ENCODE data around the gene NHLRC2. TPM values are rescaled to one million over a fixed set of nuclear protein-coding genes. Genes with fewer than 3 reads are reported as not detected.

NHLRC2 gene
- total RNA-seq, 1 experiment from 2014 or later, result 30.9 TPM

GRCh38 chr10:113912582-113912981 is 58.1 kb downstream of the NHLRC2 start:
- Histone ChIP-seq H4K8ac (replicated peaks; ENCODE audit: insufficient read length, low read depth, low read length) (no peak overlapping the region), H3K4me2 (ENCODE audit: insufficient read depth, insufficient read length, low read length) (no peak overlapping the region), H3K79me2 (ENCODE audit: insufficient read depth, low read length) (no peaks in the 10 kb centered on the region), H3K4ac (ENCODE audit: low read depth, low read length) (no peak overlapping the region), H2AK5ac (ENCODE audit: insufficient read length, low read length) (no peak overlapping the region), H3K27ac (ENCODE audit: insufficient read length, low read depth, low read length) (no peak overlapping the region), H2BK5ac (ENCODE audit: insufficient read length, low read length) (no peak overlapping the region), H3K18ac (ENCODE audit: insufficient read length, low read depth, low read length) (no peak overlapping the region), H2BK12ac (ENCODE audit: insufficient read length, low read depth, low read length) (no peak overlapping the region), H3K4me1 (ENCODE audit: insufficient read depth, low read length) (no peaks in the 10 kb centered on the region), H3K27me3 (ENCODE audit: insufficient read depth, low read length) (no peaks in the 10 kb centered on the region), H3T11ph (ENCODE audit: low read length) (no peak overlapping the region), H3K14ac (ENCODE audit: insufficient read depth, low read length) (no peak overlapping the region), H2AFZ (ENCODE audit: low read length) (no peak overlapping the region), H3K9ac (ENCODE audit: extremely low read depth, insufficient read length, low read length) (no peak overlapping the region), H4K91ac (ENCODE audit: insufficient read length, low read depth, low read length) (no peak overlapping the region), H3K9me3 (ENCODE audit: control insufficient read depth, low read depth, low read length) (no peaks in the 10 kb centered on the region), H3K56ac (ENCODE audit: insufficient read length, low read depth, low read length) (no peak overlapping the region), H2BK20ac (ENCODE audit: low read depth, low read length, poor library complexity, severe bottlenecking) (no peak overlapping the region), H4K5ac (ENCODE audit: insufficient read length, low read depth, low read length) (no peak overlapping the region), H3K79me1 (ENCODE audit: insufficient read depth, low read depth, low read length, poor library complexity, severe bottlenecking) (no peaks in the 10 kb centered on the region), H2BK120ac (ENCODE audit: low read depth, low read length, poor library complexity, severe bottlenecking) (no peak overlapping the region), H2BK15ac (ENCODE audit: low read depth, low read length) (no peak overlapping the region), H3K23ac (ENCODE audit: insufficient read length, low read depth, low read length) (no peak overlapping the region), H4K20me1 (ENCODE audit: control insufficient read depth, insufficient read depth, insufficient read length) (no peaks in the 10 kb centered on the region), H3K23me2 (ENCODE audit: insufficient read length, low read depth, low read length, poor library complexity, severe bottlenecking) (no peaks in the 10 kb centered on the region)
- H3K4me1 Mint-ChIP-seq, result no peaks in the 10 kb centered on the region
- no peak overlapping the region for H3K27ac Mint-ChIP-seq
- no peak overlapping the region for H3K4me3 Mint-ChIP-seq
- no peak for DNase-seq
- H3K9me3 Mint-ChIP-seq, result no peaks in the 10 kb centered on the region
- peaks cover 0 to 14% (median 4%) of the 10 kb centered on the region in 3 experiments; a peak in 4 of 7 replicates for H3K36me3 Mint-ChIP-seq (ENCODE audit: insufficient read depth in 1 of 3, low read depth in 3 of 3)
- no peak for TF ChIP-seq CTCF (conservative IDR thresholded peaks at IDR 0.05)
- H3K27me3 Mint-ChIP-seq (ENCODE audit: low read depth), result no peaks in the 10 kb centered on the region
- no CpG with 5 or more reads among the region's 7 CpGs for WGBS (ENCODE audit: extremely low coverage, insufficient read length, low lambda C conversion rate)
